GM13976 (cell line): ENCODE data around the gene AUTS2.

ENCODE experiments used
- DNase-seq: peaks from one replicate; pipeline ENCODE4 v3.0.0; 2012; ENCODE audit warnings: low spot score
- in situ Hi-C: fragments of 300-500 bp; cut with MboI; formaldehyde crosslinking; loops from one replicate; pipeline ENCODE4 v1.12.0; 2022; ENCODE audit warnings: low sequenced_read_pairs, mixed read lengths, inconsistent platforms; ENCODE audit not compliant: unreplicated experiment
- TF ChIP-seq, protein P1 (sequence below): IDR thresholded peaks from 2 replicates; pipeline ENCODE4 v1.5.1; 2012; ENCODE audit warnings: borderline replicate concordance, mild to moderate bottlenecking; ENCODE audit not compliant: insufficient read depth; ENCODE audit errors: extremely low read depth, missing control alignments, control extremely low read depth

AUTS2 gene

GRCh38 chr7:70044064-70044463 lies 445.8 kb downstream of the AUTS2 start:
- DNase-seq, result no peak
- TF ChIP-seq, protein P1, sequence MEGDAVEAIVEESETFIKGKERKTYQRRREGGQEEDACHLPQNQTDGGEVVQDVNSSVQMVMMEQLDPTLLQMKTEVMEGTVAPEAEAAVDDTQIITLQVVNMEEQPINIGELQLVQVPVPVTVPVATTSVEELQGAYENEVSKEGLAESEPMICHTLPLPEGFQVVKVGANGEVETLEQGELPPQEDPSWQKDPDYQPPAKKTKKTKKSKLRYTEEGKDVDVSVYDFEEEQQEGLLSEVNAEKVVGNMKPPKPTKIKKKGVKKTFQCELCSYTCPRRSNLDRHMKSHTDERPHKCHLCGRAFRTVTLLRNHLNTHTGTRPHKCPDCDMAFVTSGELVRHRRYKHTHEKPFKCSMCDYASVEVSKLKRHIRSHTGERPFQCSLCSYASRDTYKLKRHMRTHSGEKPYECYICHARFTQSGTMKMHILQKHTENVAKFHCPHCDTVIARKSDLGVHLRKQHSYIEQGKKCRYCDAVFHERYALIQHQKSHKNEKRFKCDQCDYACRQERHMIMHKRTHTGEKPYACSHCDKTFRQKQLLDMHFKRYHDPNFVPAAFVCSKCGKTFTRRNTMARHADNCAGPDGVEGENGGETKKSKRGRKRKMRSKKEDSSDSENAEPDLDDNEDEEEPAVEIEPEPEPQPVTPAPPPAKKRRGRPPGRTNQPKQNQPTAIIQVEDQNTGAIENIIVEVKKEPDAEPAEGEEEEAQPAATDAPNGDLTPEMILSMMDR, result no peak
- in situ Hi-C loops, result no loop called here

- in situ Hi-C loops, result no loop called here
- TF ChIP-seq, protein P1, result no peak
- DNase-seq, result no peak
Measured at GRCh38 chr7:70044525-70044924, 446.2 kb downstream of the AUTS2 start.

DNA sequence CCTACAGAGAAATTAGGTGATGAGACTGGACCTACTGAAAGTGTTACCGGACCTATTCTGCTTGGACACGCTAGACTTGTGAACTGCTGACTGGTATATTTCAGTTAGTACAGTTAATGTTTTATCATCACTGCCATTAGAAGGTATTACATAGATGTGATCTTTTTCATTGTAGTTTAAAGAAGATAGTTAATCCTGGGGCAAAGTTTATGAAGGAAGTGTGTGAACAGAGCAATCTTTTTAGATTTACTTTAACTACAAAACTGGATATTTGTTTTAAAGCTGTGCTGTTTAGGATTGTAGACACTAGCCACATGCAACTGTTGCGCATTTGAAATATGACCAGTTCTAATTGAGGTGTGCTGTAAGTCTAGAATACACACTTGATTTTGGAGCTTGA lies 446.7 kb downstream of the AUTS2 start:
- TF ChIP-seq, protein P1, result no peak
- in situ Hi-C loops, result no loop called here
- no peak for DNase-seq

DNA sequence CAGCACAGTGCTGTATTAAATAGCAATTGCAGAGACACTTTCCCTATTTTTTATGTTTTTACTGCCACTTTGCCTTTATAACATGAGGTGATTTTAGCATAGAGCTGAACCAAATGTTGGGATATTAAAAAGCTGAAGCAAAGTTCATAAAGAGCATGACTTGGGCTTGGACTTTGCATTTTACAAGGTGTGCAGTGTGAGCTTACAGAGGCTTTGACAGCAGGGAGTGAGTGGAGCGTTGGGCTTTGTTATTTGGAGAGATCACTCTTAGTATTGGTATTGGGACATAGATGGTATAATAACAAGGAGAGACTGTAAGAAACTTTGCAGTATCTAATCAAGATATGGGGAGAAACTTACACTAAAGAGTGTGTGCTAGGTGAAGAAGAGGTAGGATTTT lies 449.1 kb downstream of the AUTS2 start:
- no peak for DNase-seq
- TF ChIP-seq, protein P1, result no peak
- in situ Hi-C loops, result no loop called here

DNA sequence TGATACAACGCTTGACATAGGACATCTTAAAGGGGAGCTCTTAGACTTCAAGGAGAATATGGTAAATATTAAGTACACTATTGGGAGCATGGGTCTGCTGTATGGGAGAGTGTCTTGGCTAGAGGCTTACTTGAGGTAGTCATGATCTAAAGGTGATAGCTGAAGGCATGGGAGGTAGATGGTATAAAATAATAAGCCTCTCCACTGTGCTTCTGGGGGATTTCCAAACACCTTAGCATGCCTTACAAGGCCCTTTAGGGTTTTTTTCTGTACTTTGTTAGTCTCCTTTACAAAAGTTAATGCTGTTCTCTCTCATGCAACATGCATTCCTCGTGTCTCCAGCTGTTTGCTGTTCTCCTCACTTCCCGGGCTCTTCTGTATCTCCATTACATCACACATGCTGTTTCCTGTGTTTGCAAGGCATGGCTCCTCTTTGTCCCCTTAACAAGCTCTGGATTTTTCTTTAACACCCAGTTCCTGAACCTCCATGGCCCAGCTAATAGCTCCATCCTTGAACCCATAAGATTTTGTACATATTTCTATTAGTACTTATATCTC lies 449.7 kb downstream of the AUTS2 start:
- in situ Hi-C loops, result no loop called here
- no peak for DNase-seq
- TF ChIP-seq, protein P1, result no peak

DNA sequence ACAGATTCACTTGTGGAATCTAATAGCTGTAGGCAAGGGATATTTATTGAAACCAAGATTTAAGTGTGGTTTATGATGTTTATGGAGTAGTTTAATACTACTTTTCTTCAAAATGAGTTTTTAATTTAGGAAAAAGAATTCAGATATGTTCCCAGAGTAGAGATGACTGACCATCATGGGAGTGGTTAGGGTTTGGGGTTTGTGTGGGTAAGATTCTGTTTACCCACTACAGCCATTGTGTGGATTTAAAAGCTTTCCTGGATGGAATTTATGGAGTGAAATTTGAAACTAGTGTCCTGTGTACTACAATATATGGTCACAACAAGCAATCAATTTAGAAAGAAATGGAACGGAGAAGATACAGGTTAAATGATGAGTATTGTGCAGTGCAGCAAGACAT lies 453.5 kb downstream of the AUTS2 start:
- TF ChIP-seq, protein P1, result no peak
- in situ Hi-C loops, result no loop called here
- no peak for DNase-seq

- in situ Hi-C loops, result no loop called here
- DNase-seq, result no peak
- TF ChIP-seq, protein P1, result no peak
Measured at GRCh38 chr7:70052691-70053090, 454.4 kb downstream of the AUTS2 start.
